SH-SY5Y (cell line): ENCODE results near the gene ZSWIM2.

Experiments used
- GATA2 ChIP-seq: IDR thresholded peaks from 2 replicates; pipeline ENCODE4 v1.6.1; 2011; ENCODE audit warnings: mild to moderate bottlenecking, low read depth, low read length
- GATA3 ChIP-seq: IDR thresholded peaks from 2 replicates; pipeline ENCODE4 v1.6.1; 2011; ENCODE audit warnings: low read depth, mild to moderate bottlenecking, low read length, moderate library complexity

The ZSWIM2 gene, protein sequence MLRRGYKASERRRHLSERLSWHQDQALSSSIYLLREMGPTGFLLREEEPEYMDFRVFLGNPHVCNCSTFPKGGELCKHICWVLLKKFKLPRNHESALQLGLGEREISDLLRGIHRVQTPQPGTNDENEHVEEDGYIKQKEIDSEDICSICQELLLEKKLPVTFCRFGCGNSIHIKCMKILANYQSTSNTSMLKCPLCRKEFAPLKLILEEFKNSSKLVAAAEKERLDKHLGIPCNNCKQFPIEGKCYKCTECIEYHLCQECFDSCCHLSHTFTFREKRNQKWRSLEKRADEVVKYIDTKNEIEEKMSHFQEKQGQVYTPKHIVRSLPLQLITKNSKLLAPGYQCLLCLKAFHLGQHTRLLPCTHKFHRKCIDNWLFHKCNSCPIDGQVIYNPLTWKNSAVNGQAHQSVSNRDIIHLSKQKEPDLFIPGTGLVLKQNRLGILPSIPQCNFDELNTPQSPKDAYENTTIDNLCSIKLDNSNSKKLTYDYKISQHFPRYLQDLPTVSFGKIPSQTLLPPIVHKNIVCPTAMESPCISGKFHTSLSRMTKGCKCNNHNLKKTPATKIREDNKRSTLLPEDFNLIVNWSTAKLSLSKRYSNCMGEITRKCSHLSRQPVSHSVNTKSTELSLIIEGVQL

GRCh38 chr2:186848873-186849578 is at the start of gene ZSWIM2:
Gene ZSWIM2, minus strand, starts transcription at chr2:186849170. Its CDS starts 40 bp downstream, at chr2:186849130.
- TF ChIP-seq GATA2 (no peak), GATA3 (no peak)

- TF ChIP-seq GATA3, result no peak
- no peak for TF ChIP-seq GATA2
Measured at GRCh38 chr2:186895451-186895850, 46.5 kb upstream of the ZSWIM2 start.

DNA sequence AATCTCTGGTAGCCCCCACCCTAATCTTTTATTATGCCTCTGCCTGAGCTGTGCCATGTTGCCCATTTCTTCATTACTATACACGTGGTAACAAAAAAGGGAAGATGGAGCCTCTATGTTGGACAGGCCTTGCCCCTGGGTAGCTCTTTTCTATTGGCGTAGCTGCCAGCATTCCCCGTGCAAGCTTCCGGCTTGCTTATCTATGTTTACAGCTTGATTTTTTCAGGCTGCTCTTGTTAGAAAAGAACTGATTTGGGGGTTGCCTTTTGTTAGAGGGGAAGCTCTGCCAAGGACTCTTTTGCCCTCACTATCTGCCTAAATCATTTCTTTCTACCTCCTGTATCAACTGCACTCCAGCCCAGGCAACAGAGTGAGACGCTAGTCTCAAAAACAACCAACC is 45.5 kb upstream of the ZSWIM2 start:
- TF ChIP-seq GATA3 (no peak), GATA2 (no peak)

DNA sequence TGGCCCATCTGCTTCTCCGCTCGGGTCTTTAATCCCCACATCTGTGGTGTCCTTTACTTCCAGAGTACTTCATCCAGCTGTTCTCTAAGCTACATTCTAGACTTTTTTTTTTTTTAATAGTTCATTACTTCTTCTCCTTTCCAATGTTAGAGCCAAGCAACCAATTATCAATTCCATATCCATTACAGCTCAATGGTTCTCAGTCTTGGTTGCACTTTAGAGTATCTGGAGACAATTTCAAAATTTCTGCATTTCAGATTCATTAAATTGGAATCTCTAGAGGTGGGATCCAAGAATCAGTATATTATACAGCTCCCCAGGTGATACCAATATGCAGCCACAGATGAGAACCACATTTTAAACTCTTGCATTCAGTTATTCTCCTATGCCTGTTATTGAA is 43.9 kb upstream of the ZSWIM2 start:
- TF ChIP-seq GATA3 (no peak), GATA2 (no peak)

DNA sequence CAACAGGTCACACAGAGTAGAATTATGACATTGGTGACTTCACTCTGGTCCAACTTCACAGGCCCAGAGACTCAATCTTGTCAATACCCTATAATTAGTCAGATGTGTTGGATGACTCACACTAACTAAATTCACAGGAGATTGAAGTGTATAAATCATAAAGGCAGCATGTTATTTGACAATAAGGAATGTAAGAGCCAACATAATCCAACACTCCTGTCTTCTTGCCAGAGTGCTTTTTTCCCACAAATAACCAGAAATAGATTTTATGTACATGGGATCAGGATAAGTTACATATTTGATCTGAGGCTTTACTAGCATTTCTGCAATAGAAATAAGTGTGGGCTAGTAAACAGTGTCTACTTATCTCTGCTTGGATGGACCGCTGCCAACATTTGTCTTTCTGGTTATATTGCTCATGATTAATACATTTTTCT is 42.2 kb upstream of the ZSWIM2 start:
- TF ChIP-seq GATA3 (no peak), GATA2 (no peak)

- TF ChIP-seq GATA2, result no peak
- no peak for TF ChIP-seq GATA3
Measured at GRCh38 chr2:186889101-186889879, 40.3 kb upstream of the ZSWIM2 start.

- TF ChIP-seq GATA2, result no peak
- TF ChIP-seq GATA3, result no peak
Measured at GRCh38 chr2:186887107-186888090, 38.4 kb upstream of the ZSWIM2 start.

DNA sequence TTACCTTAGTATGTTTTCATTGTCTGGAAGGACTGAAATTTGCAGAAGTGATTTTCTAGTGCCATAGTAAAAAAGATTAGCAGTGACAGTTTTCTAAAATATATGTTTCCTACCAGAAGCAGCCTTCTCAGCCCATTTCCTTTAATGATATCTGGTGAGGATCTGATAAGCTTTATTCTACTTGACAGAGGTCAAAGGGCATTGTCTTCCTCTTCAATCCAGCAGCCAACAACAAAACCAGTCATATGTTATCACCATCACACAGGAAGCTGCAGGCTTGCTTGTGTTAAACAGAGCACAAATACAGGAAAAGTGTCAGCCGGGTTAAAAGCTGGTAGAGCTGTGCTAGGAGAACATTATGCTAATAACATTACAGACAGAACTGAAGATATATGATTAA is 35.6 kb upstream of the ZSWIM2 start:
- no peak for TF ChIP-seq GATA2

- no peak for TF ChIP-seq GATA3
Measured at GRCh38 chr2:186883666-186884065, 34.7 kb upstream of the ZSWIM2 start.

- no peak for TF ChIP-seq GATA2
- no peak for TF ChIP-seq GATA3
Measured at GRCh38 chr2:186882511-186883071, 33.6 kb upstream of the ZSWIM2 start.

DNA sequence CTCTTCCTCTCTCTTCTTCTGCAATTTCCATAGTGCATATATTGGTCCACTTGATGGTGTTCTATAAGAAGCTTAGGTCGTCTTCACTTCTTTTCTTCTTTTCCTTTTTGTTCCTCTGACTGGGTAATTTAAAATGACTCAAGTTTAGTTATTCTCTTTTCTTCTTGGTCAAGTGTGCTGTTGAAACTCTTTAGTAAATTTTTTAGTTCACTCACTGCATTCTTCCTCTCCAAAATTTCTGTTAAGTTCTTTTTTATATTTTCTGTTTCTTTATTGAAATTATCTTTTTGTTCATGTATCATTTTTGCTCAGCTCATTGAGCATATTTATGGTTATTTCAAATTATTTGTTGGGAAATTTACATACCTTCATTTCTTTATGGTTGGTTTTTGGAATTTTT is 32.7 kb upstream of the ZSWIM2 start:
- TF ChIP-seq GATA3 (no peak), GATA2 (no peak)

DNA sequence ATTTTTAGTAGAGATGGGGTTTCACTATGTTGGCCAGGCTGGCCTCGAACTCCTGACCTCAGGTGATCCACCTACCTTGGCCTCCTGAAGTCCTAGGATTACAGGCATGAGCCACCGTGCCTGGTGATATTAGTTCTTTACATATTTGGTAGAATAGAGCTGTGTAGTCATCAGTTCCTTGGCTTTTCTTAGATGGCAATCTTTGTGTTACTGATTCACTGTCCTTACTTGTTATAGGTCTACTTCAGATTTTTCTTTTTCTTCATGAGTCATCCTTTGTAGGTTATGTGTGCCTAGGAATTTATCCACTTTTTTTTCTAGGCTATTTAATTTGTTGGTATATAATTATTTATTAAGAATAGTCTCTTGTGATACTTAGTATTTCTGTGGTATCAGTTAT is 30.3 kb upstream of the ZSWIM2 start:
- TF ChIP-seq GATA3, result no peak
- TF ChIP-seq GATA2, result no peak

DNA sequence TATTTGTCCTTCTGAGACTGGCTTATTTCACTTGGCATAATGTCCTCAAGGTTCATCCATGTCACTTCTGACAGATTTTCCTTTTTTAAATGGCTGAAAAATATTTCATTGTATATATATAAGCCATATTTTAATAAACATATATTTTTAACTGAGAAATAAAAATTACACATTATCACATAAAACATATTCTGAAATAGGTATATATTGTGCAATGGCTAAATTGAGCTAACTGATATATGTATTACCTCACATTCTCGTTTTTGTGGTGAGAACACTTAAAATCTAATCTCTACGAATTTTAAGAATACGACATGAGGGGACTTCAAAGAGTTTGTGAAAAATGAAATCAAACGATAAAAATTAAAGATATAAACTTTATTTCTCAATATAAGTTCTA is 25.7 kb upstream of the ZSWIM2 start:
- TF ChIP-seq GATA2, result no peak

GRCh38 chr2:186871881-186872280 is 22.9 kb upstream of the ZSWIM2 start:
- TF ChIP-seq GATA3 (no peak), GATA2 (no peak)
